H1 (cell line): ENCODE results near the gene FMN2. TPM values are rescaled to one million over a fixed set of nuclear protein-coding genes. Genes with fewer than 3 reads are reported as not detected.

Experiments used
- CTCF ChIA-PET: fragments of 300-600 bp; sonication (Branson Sonifier 250); formaldehyde crosslinking; loops from one replicate; lab custom pipeline; 2021; ENCODE audit not compliant: partially characterized antibody; lab: Charles Lee
- POLR2A ChIA-PET: fragments of 300-600 bp; sonication (Branson Sonifier 250); formaldehyde crosslinking; loops from one replicate; lab custom pipeline; 2021; ENCODE audit warnings: inconsistent platforms; ENCODE audit not compliant: partially characterized antibody; lab: Charles Lee
- DNase-seq, 2 experiments: peaks; one replicate each; pipeline versions ENCODE4 v3.0.0 to v3.0.0-alpha.2; 2010 to 2022; ENCODE audit warnings: low spot score in 2 of 2, low read depth in 1 of 2, mixed read lengths in 1 of 2
- FAIRE-seq: peaks from 2 replicates; lab custom pipeline; 2011; peaks lifted over from hg19 to GRCh38; lab: Jason Lieb, UNC
- H2AFZ ChIP-seq: 2 replicates; pipeline ENCODE4 v1.8.1; 2012; ENCODE audit warnings: low read length, inconsistent platforms
- H2AK5ac ChIP-seq: 2 replicates; pipeline ENCODE4 v1.6.1; 2013; ENCODE audit warnings: low read depth, low read length
- H2BK120ac ChIP-seq: replicated peaks from 2 replicates; pipeline ENCODE3; 2013; ENCODE audit warnings: low read depth, low read length, inconsistent platforms
- H2BK12ac ChIP-seq: 2 replicates; pipeline ENCODE4 v1.6.1; 2013; ENCODE audit warnings: low read depth, low read length
- H2BK15ac ChIP-seq: 2 replicates; pipeline ENCODE4 v1.6.1; 2013; ENCODE audit warnings: low read length
- H2BK20ac ChIP-seq: 2 replicates; pipeline ENCODE4 v1.6.1; 2013; ENCODE audit warnings: low read length
- H2BK5ac ChIP-seq: 2 replicates; pipeline ENCODE4 v1.6.1; 2013; ENCODE audit warnings: low read depth, low read length
- H3K14ac ChIP-seq: 2 replicates; pipeline ENCODE4 v1.6.1; 2013; ENCODE audit warnings: inconsistent platforms; ENCODE audit not compliant: insufficient read length
- H3K18ac ChIP-seq: 2 replicates; pipeline ENCODE4 v1.6.1; 2013; ENCODE audit warnings: low read length; ENCODE audit errors: extremely low read depth
- H3K23ac ChIP-seq: 2 replicates; pipeline ENCODE4 v1.6.1; 2013; ENCODE audit warnings: inconsistent platforms; ENCODE audit not compliant: insufficient read length
- H3K23me2 ChIP-seq: 2 replicates; pipeline ENCODE4 v1.6.1; 2013; ENCODE audit warnings: low read depth, low read length
- H3K27ac ChIP-seq: 2 replicates; pipeline ENCODE4 v1.6.1; 2011; ENCODE audit warnings: low read depth, low read length, inconsistent platforms
- H3K27me3 ChIP-seq, 4 experiments: replicated peaks in 1 of 4; 1 replicate in 1 of 4; 2 replicates in 3 of 4; pipeline versions ENCODE4 v1.6.1 to v1.8.1; 2011 to 2013; ENCODE audit warnings: low read length in 3 of 4, mild to moderate bottlenecking in 3 of 4, inconsistent platforms in 2 of 4, mixed read lengths in 2 of 4, moderate library complexity in 1 of 4; ENCODE audit not compliant: control insufficient read depth in 3 of 4, insufficient read depth in 3 of 4; ENCODE audit errors: extremely low read depth in 1 of 4
- H3K36me3 ChIP-seq, 4 experiments: 2 replicates each; pipeline versions ENCODE4 v1.6.1 to v1.8.1; 2011 to 2013; ENCODE audit warnings: mild to moderate bottlenecking in 4 of 4, low read length in 3 of 4, moderate library complexity in 2 of 4, control low read depth in 1 of 4, inconsistent platforms in 1 of 4; ENCODE audit not compliant: insufficient read depth in 4 of 4, control insufficient read depth in 2 of 4
- H3K4ac ChIP-seq: replicated peaks from 2 replicates; pipeline ENCODE3; 2013; ENCODE audit warnings: low read length, low read depth, mixed read lengths, inconsistent platforms; ENCODE audit not compliant: insufficient read length
- H3K4me1 ChIP-seq, 4 experiments: replicated peaks in 1 of 4; 1 replicate in 1 of 4; 2 replicates in 3 of 4; pipeline versions ENCODE4 v1.6.1 to v1.8.1; 2011 to 2013; ENCODE audit warnings: low read length in 3 of 4, inconsistent platforms in 2 of 4, mixed read lengths in 1 of 4; ENCODE audit not compliant: insufficient read depth in 4 of 4, control insufficient read depth in 3 of 4
- H3K4me2 ChIP-seq, 2 experiments: 2 replicates each; pipeline versions ENCODE4 v1.6.1 to v1.8.1; 2011 to 2013; ENCODE audit warnings: low read depth in 2 of 2, low read length in 2 of 2, control low read depth in 1 of 2, inconsistent platforms in 1 of 2, mild to moderate bottlenecking in 1 of 2; ENCODE audit not compliant: insufficient read depth in 1 of 2
- H3K4me3 ChIP-seq, 4 experiments: fragments of 200-600, 300-600 bp in 1 of 4; sonication (generic), shearing (Covaris generic), sonication (Bioruptor Twin) in 1 of 4; 2 replicates each; pipeline versions ENCODE4 v1.5.1 to v1.8.1; 2011 to 2016; ENCODE audit warnings: low read length in 4 of 4, low read depth in 3 of 4, control low read depth in 2 of 4, inconsistent platforms in 2 of 4, mild to moderate bottlenecking in 2 of 4, mixed read lengths in 1 of 4, moderate library complexity in 1 of 4; ENCODE audit not compliant: insufficient read depth in 2 of 4; ENCODE audit errors: extremely low read depth in 1 of 4
- H3K56ac ChIP-seq: replicated peaks from 2 replicates; pipeline ENCODE3; 2013; ENCODE audit warnings: low read depth, mild to moderate bottlenecking, mixed read lengths, low read length, inconsistent platforms; ENCODE audit not compliant: insufficient read length
- H3K79me1 ChIP-seq: 2 replicates; pipeline ENCODE4 v1.6.1; 2013; ENCODE audit warnings: low read depth, low read length, control low read depth
- H3K79me2 ChIP-seq, 2 experiments: 2 replicates each; pipeline versions ENCODE4 v1.6.1 to v1.8.1; 2012 to 2013; ENCODE audit warnings: low read length in 2 of 2, mild to moderate bottlenecking in 2 of 2, inconsistent platforms in 1 of 2; ENCODE audit not compliant: insufficient read depth in 2 of 2, control insufficient read depth in 1 of 2
- H3K9ac ChIP-seq, 4 experiments: replicated peaks in 1 of 4; 1 replicate in 1 of 4; 2 replicates in 3 of 4; pipeline versions ENCODE4 v1.6.1 to v1.8.1; 2011 to 2013; ENCODE audit warnings: low read depth in 3 of 4, low read length in 3 of 4, control low read depth in 2 of 4, mild to moderate bottlenecking in 2 of 4, moderate library complexity in 2 of 4, inconsistent platforms in 1 of 4; ENCODE audit errors: extremely low read depth in 1 of 4
- H3K9me3 ChIP-seq, 2 experiments: 2 replicates each; pipeline versions ENCODE4 v1.6.1 to v1.8.1; 2012 to 2013; ENCODE audit warnings: mild to moderate bottlenecking in 2 of 2, moderate library complexity in 2 of 2, control low read depth in 1 of 2, inconsistent platforms in 1 of 2, low read depth in 1 of 2, low read length in 1 of 2, mixed read lengths in 1 of 2; ENCODE audit not compliant: insufficient read depth in 2 of 2
- H4K20me1 ChIP-seq, 2 experiments: replicated peaks in 1 of 2; 2 replicates each; pipeline versions ENCODE3 to v1.8.1; 2011 to 2013; ENCODE audit warnings: inconsistent platforms in 2 of 2, low read length in 2 of 2, mild to moderate bottlenecking in 1 of 2; ENCODE audit not compliant: insufficient read depth in 2 of 2, control insufficient read depth in 1 of 2
- H4K5ac ChIP-seq: 2 replicates; pipeline ENCODE4 v1.6.1; 2013; ENCODE audit warnings: low read length, low read depth, mixed read lengths, inconsistent platforms; ENCODE audit not compliant: insufficient read length
- H4K8ac ChIP-seq: 2 replicates; pipeline ENCODE4 v1.8.0; 2013; ENCODE audit warnings: mild to moderate bottlenecking, moderate library complexity, low read length, inconsistent platforms; ENCODE audit not compliant: insufficient read depth; ENCODE audit errors: extremely low read depth
- H4K91ac ChIP-seq: replicated peaks from 2 replicates; pipeline ENCODE3; 2013; ENCODE audit warnings: low read length, mixed read lengths, inconsistent platforms; ENCODE audit not compliant: insufficient read length
- ATF2 ChIP-seq: IDR thresholded peaks from 2 replicates; pipeline ENCODE4 v1.6.1; 2012; ENCODE audit warnings: low read length, inconsistent platforms
- BACH1 ChIP-seq: IDR thresholded peaks from 2 replicates; pipeline ENCODE4 v1.6.1; 2012; ENCODE audit warnings: low read length, improper control_type of control experiment
- BCL11A ChIP-seq, 2 experiments: IDR thresholded peaks; one replicate each; pipeline ENCODE4 v1.6.1; 2011; ENCODE audit warnings: low read depth in 2 of 2, low read length in 2 of 2, mild to moderate bottlenecking in 2 of 2
- BRCA1 ChIP-seq: IDR thresholded peaks from 2 replicates; pipeline ENCODE4 v1.6.1; 2012; ENCODE audit warnings: low read depth, low read length, improper control_type of control experiment
- CHD1 ChIP-seq: IDR thresholded peaks from 2 replicates; pipeline ENCODE4 v1.6.1; 2012; ENCODE audit warnings: low read depth, low read length, improper control_type of control experiment
- SIRT6 ChIP-seq: IDR thresholded peaks from one replicate; pipeline ENCODE4 v1.7.1; 2012; ENCODE audit warnings: low read length, inconsistent platforms
- TBP ChIP-seq: IDR thresholded peaks from 2 replicates; pipeline ENCODE4 v1.6.1; 2011; ENCODE audit warnings: low read depth, low read length, improper control_type of control experiment
- WGBS, 2 experiments: shearing (Covaris generic) in 1 of 2; methylation state at CpG; one replicate each; pipeline versions ENCODE4 v1.1.6 to v1.1.7; 2013 to 2015; ENCODE audit warnings: low lambda C conversion rate in 2 of 2, mixed read lengths in 2 of 2, inconsistent platforms in 1 of 2, low coverage in 1 of 2, missing lambda C conversion rate in 1 of 2; ENCODE audit not compliant: insufficient replicate concordance in 2 of 2, insufficient coverage in 1 of 2, insufficient read length in 1 of 2; ENCODE audit errors: extremely low coverage in 1 of 2, missing lambda C conversion rate in 1 of 2; 5-methylcytosine and 5-hydroxymethylcytosine counted together
- polyA plus RNA-seq, 7 experiments: library from polyadenylated mRNA; depleted of rRNA in 3 of 7; stranded (reverse) in 5 of 7; unstranded in 2 of 7; fragments of >200 nt in 5 of 7; fragments of 200-250 nt in 2 of 7; gene quantifications; 1 replicate in 5 of 7; 2 replicates in 1 of 7; 4 replicates in 1 of 7; pipeline versions ENCODE4 v1.2.1 to v1.2.3, GENCODE V29; 2011 to 2013; ENCODE audit warnings: missing spikeins in 2 of 7, mixed read lengths in 2 of 7
- total RNA-seq: library from RNA; stranded (reverse); fragmentation: NEBNext Ultra II Directional; extraction: Animal tissue kit (Norgen Biotek cat#: 25700); gene quantifications from 2 replicates; pipeline ENCODE4 v1.2.1, GENCODE V29; 2021
- TF ChIP-seq, protein P1 (sequence below), 3 experiments: IDR thresholded peaks; 1 replicate in 2 of 3; 2 replicates in 1 of 3; pipeline versions ENCODE4 v1.5.1 to v1.6.1; 2011; ENCODE audit warnings: low read length in 3 of 3, mild to moderate bottlenecking in 3 of 3, inconsistent platforms in 2 of 3, low read depth in 1 of 3, moderate library complexity in 1 of 3; ENCODE audit not compliant: insufficient read depth in 1 of 3; ENCODE audit errors: control extremely low read depth in 1 of 3

Gene FMN2
- total and polyA plus RNA-seq, 2 of the 8 experiments (the other 6 are each of a cell fraction or from before 2014, with no cell fraction given): 0.83 to 2.0 TPM

- H2AFZ ChIP-seq: no peak overlapping the region
- H2BK15ac ChIP-seq: no peak overlapping the region
- H3K14ac ChIP-seq: no peak overlapping the region
- FAIRE-seq: no peak
- TF ChIP-seq CHD1 (no peak), BACH1 (no peak), BCL11A (IDR thresholded peaks at IDR 0.05; ENCODE audit: low read depth in 2 of 2, low read length in 2 of 2) (no peak), BRCA1 (no peak), SIRT6 (no peak), ATF2 (no peak), TBP (no peak)
- TF ChIP-seq, protein P1, sequence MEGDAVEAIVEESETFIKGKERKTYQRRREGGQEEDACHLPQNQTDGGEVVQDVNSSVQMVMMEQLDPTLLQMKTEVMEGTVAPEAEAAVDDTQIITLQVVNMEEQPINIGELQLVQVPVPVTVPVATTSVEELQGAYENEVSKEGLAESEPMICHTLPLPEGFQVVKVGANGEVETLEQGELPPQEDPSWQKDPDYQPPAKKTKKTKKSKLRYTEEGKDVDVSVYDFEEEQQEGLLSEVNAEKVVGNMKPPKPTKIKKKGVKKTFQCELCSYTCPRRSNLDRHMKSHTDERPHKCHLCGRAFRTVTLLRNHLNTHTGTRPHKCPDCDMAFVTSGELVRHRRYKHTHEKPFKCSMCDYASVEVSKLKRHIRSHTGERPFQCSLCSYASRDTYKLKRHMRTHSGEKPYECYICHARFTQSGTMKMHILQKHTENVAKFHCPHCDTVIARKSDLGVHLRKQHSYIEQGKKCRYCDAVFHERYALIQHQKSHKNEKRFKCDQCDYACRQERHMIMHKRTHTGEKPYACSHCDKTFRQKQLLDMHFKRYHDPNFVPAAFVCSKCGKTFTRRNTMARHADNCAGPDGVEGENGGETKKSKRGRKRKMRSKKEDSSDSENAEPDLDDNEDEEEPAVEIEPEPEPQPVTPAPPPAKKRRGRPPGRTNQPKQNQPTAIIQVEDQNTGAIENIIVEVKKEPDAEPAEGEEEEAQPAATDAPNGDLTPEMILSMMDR (IDR thresholded peaks at IDR 0.05; ENCODE audit: control extremely low read depth in 1 of 3, insufficient read depth in 1 of 3, low read depth in 1 of 3, low read length in 3 of 3): no peak
- TF ChIP-seq, all 59 proteins: peak for 0
- H3K79me1 ChIP-seq: no peaks in the 10 kb centered on the region
- no peak overlapping the region for H2BK12ac ChIP-seq
- no peak overlapping the region for H3K23ac ChIP-seq
- 83% methylated on average over 4 of the region's 4 CpGs; no CpG with 5 or more reads in 1 of the 2 experiments for WGBS, 2 experiments
- H3K9me3 ChIP-seq: peaks cover 0 to 5% of the 10 kb centered on the region in 2 experiments; a peak in 2 of 4 replicates
- peaks cover 0 to 2% (median 0%) of the 10 kb centered on the region in 4 experiments; a peak in 1 of 8 replicates for H3K36me3 ChIP-seq
- H3K27me3 ChIP-seq: no peaks in the 10 kb centered on the region
- no peak overlapping the region for H3K18ac ChIP-seq
- no peak overlapping the region for H3K56ac ChIP-seq
- H4K8ac ChIP-seq: no peak overlapping the region
- H4K91ac ChIP-seq: no peak overlapping the region
- H4K5ac ChIP-seq: no peak overlapping the region
- no peak overlapping the region for H3K4me3 ChIP-seq
- H2AK5ac ChIP-seq: no peak overlapping the region
- H3K4me2 ChIP-seq: no peak overlapping the region
- H2BK120ac ChIP-seq: no peak overlapping the region
- H3K23me2 ChIP-seq: no peaks in the 10 kb centered on the region
- no peak overlapping the region for H3K27ac ChIP-seq
- H2BK20ac ChIP-seq: no peak overlapping the region
- no peak overlapping the region for H2BK5ac ChIP-seq
- POLR2A ChIA-PET: no interaction called here
- H3K4me1 ChIP-seq: no peaks in the 10 kb centered on the region
- H3K9ac ChIP-seq: no peak overlapping the region
- no peak for DNase-seq
- H3K79me2 ChIP-seq: no peaks in the 10 kb centered on the region
- CTCF ChIA-PET: no interaction called here
- H4K20me1 ChIP-seq: no peaks in the 10 kb centered on the region
- no peak overlapping the region for H3K4ac ChIP-seq
These were observed 118.3 kb downstream of the FMN2 start for GRCh38 chr1:240210026-240210425.
